ENCODE results near the gene APLF.
"Not testable (repeated sequence)": the region's sequence is repeated elsewhere in the genome, so short reads cannot be mapped to it uniquely, and the experiment has no call there.

APLF gene

GRCh38 chr2:68521037-68521436 lies 53.7 kb downstream of the APLF start:
- DNase-seq (ENCODE audit: insufficient read length, low spot score) (no peak), FAIRE-seq (no peak)

- not testable (repeated sequence) for DNase-seq (ENCODE audit: insufficient read length, low spot score); FAIRE-seq
Measured at GRCh38 chr2:68526943-68527342, 59.6 kb downstream of the APLF start.

- not testable (repeated sequence) for FAIRE-seq; DNase-seq (ENCODE audit: insufficient read length, low spot score)
Measured at GRCh38 chr2:68527343-68528081, 60.1 kb downstream of the APLF start.

- DNase-seq (ENCODE audit: insufficient read length, low spot score); FAIRE-seq: not testable (repeated sequence)
Measured at GRCh38 chr2:68529156-68529555, 61.8 kb downstream of the APLF start.

- not testable (repeated sequence) for FAIRE-seq
Measured at GRCh38 chr2:68529651-68530050, 62.3 kb downstream of the APLF start.

GRCh38 chr2:68536000-68536399 lies 68.6 kb downstream of the APLF start:
- DNase-seq (ENCODE audit: insufficient read length, low spot score) (no peak), FAIRE-seq (no peak)

More at GRCh38 chr2:68529651-68530050, 62.3 kb downstream of the APLF start:
- not testable (repeated sequence) for DNase-seq (ENCODE audit: insufficient read length, low spot score)

- FAIRE-seq (no peak), DNase-seq (ENCODE audit: insufficient read length, low spot score) (no peak)
Measured at GRCh38 chr2:68537011-68537410, 69.6 kb downstream of the APLF start.

- no peak for DNase-seq (ENCODE audit: insufficient read length, low spot score)
- FAIRE-seq, result no peak
Measured at GRCh38 chr2:68537809-68538208, 70.4 kb downstream of the APLF start.

- no peak for DNase-seq (ENCODE audit: insufficient read length, low spot score)
- FAIRE-seq, result no peak
Measured at GRCh38 chr2:68544811-68545210, 77.4 kb downstream of the APLF start.

- no peak for DNase-seq (ENCODE audit: insufficient read length, low spot score)
- no peak for FAIRE-seq
Measured at GRCh38 chr2:68548396-68548795, 81.0 kb downstream of the APLF start.

GRCh38 chr2:68553098-68553497 lies 85.7 kb downstream of the APLF start:
- FAIRE-seq, result no peak
- DNase-seq (ENCODE audit: insufficient read length, low spot score), result no peak

- peak; percentile 69 for FAIRE-seq
- not testable (repeated sequence) for DNase-seq (ENCODE audit: insufficient read length, low spot score)
Measured at GRCh38 chr2:68555425-68556206, 88.2 kb downstream of the APLF start.

- DNase-seq (ENCODE audit: insufficient read length, low spot score) (no peak), FAIRE-seq (no peak)
Measured at GRCh38 chr2:68556381-68556780, 89.0 kb downstream of the APLF start.

- no peak for DNase-seq (ENCODE audit: insufficient read length, low spot score)
- no peak for FAIRE-seq
Measured at GRCh38 chr2:68558576-68558975, 91.2 kb downstream of the APLF start.

- no peak for DNase-seq (ENCODE audit: insufficient read length, low spot score)
- FAIRE-seq, result no peak
Measured at GRCh38 chr2:68559692-68560091, 92.3 kb downstream of the APLF start.

- FAIRE-seq (no peak), DNase-seq (ENCODE audit: insufficient read length, low spot score) (no peak)
Measured at GRCh38 chr2:68560545-68560944, 93.2 kb downstream of the APLF start.

GRCh38 chr2:68561372-68561771 lies 94.0 kb downstream of the APLF start:
- FAIRE-seq (peak; percentile 55), DNase-seq (ENCODE audit: insufficient read length, low spot score) (no peak)

GRCh38 chr2:68562934-68563333 lies 95.5 kb downstream of the APLF start:
- DNase-seq (ENCODE audit: insufficient read length, low spot score) (no peak), FAIRE-seq (no peak)

- no peak for FAIRE-seq
Measured at GRCh38 chr2:68564426-68564825, 97.0 kb downstream of the APLF start.

GRCh38 chr2:68565273-68565672 lies 97.9 kb downstream of the APLF start:
- DNase-seq (ENCODE audit: insufficient read length, low spot score), result no peak
- peak; percentile 42 for FAIRE-seq

More at GRCh38 chr2:68564426-68564825, 97.0 kb downstream of the APLF start:
- no peak for DNase-seq (ENCODE audit: insufficient read length, low spot score)

GRCh38 chr2:68565858-68566257 lies 98.5 kb downstream of the APLF start:
- DNase-seq (ENCODE audit: insufficient read length, low spot score) (peak; percentile 17), FAIRE-seq (no peak)

GRCh38 chr2:68566362-68566761 lies 99.0 kb downstream of the APLF start:
- no peak for DNase-seq (ENCODE audit: insufficient read length, low spot score)

More at GRCh38 chr2:68566362-68566761, 99.0 kb downstream of the APLF start:
- FAIRE-seq, result no peak

Measured in HTR-8/SVneo (cell line).